Memory B cell (primary cell): ENCODE results near the gene KHSRP.
A peak's percentile ranks its signal among the peaks of the same experiment; 100 is the strongest.

Source experiments
- ATAC-seq: fragments of 150-1000 bp; cut with Tn5 transposase; 2 replicates; pipeline ENCODE4 v1.10.0; 2021; ENCODE audit warnings: low read depth, mild to moderate bottlenecking, moderate library complexity
- DNase-seq, 2 donors: peaks; one replicate each; pipeline ENCODE4 v3.0.0; 2022; ENCODE audit warnings: low spot score in 2 of 2
- H3K27ac Mint-ChIP-seq: one replicate; pipeline ENCODE4 v1.8.0; 2022; ENCODE audit warnings: mild to moderate bottlenecking, moderate library complexity, mixed read lengths
- H3K27me3 Mint-ChIP-seq: one replicate; pipeline ENCODE4 v1.8.0; 2022; ENCODE audit warnings: mixed read lengths
- H3K36me3 Mint-ChIP-seq: one replicate; pipeline ENCODE4 v1.8.0; 2022; ENCODE audit warnings: mild to moderate bottlenecking, mixed read lengths
- H3K4me1 Mint-ChIP-seq: one replicate; pipeline ENCODE4 v1.8.0; 2022; ENCODE audit warnings: mixed read lengths
- H3K4me3 Mint-ChIP-seq: one replicate; pipeline ENCODE4 v1.8.0; 2022; ENCODE audit warnings: mild to moderate bottlenecking, moderate library complexity, mixed read lengths
- H3K9me3 Mint-ChIP-seq: one replicate; pipeline ENCODE4 v1.8.0; 2022; ENCODE audit warnings: mixed read lengths

The KHSRP gene

DNA sequence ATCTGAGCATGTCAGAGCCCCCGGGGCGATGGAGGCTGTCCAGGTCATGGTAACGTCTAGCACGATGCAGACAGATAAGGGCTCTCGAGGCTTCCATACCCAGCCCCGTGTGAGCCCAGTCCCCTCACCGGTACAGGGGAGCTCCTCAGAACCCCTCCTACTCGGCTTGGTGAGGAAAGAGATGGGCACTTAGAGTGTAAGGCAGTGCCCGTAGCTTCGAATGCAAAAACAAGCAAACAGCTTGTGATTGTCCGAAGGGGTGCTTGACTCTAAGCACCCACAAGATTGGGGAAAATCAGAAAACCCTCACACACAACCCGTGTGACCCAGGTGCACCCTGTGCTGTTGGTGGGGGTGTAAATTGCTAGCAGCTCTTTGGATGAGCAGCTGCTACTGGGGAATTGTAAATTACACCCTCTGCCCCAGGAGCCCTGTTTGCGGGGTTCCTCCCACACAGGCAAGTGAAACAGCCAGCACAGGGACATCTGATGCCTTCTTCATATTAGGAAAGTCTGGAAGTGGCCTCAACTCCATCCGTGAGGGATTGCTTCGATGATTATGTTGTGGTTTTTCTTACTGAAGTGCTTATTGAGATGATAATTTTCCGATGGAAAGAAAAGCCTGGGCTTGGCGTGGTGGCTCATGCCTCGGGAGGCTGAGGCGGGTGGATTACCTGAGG, 48.0 kb downstream of the KHSRP start:
- Mint-ChIP-seq H3K27me3 (no peaks in the 10 kb centered on the region), H3K36me3 (peaks cover 20% of the 10 kb centered on the region), H3K9me3 (peaks cover 3% of the 10 kb centered on the region), H3K4me3 (no peak overlapping the region), H3K27ac (peak overlapping the region; percentile 8), H3K4me1 (peaks cover 10% of the 10 kb centered on the region)
- ATAC-seq, result no peak
- DNase-seq, result no peak

GRCh38 chr19:6375411-6376010, 49.1 kb downstream of the KHSRP start, which contains the start of gene PSPN:
TSS of gene PSPN (minus strand) at chr19:6375933. CDS start at chr19:6375849, 84 bp downstream.
- DNase-seq (no peak), ATAC-seq (no peak)
- Mint-ChIP-seq H3K27me3 (no peaks in the 10 kb centered on the region), H3K4me3 (no peak within 1 kb of the TSS), H3K36me3 (peaks cover 11% of the 10 kb centered on the region), H3K4me1 (peaks cover 10% of the 10 kb centered on the region), H3K9me3 (peaks cover 3% of the 10 kb centered on the region), H3K27ac (peak within 1 kb of the TSS; percentile 8)

- peaks cover 2% of the 10 kb centered on the region for H3K9me3 Mint-ChIP-seq
- no peak overlapping the region for H3K4me3 Mint-ChIP-seq
- no peaks in the 10 kb centered on the region for H3K27me3 Mint-ChIP-seq
- no peak for ATAC-seq
- H3K36me3 Mint-ChIP-seq, result peaks cover 7% of the 10 kb centered on the region
- no peak for DNase-seq
- H3K4me1 Mint-ChIP-seq, result peaks cover 11% of the 10 kb centered on the region
- no peak overlapping the region for H3K27ac Mint-ChIP-seq
These were observed 49.8 kb downstream of the KHSRP start for GRCh38 chr19:6374711-6375410.

DNA sequence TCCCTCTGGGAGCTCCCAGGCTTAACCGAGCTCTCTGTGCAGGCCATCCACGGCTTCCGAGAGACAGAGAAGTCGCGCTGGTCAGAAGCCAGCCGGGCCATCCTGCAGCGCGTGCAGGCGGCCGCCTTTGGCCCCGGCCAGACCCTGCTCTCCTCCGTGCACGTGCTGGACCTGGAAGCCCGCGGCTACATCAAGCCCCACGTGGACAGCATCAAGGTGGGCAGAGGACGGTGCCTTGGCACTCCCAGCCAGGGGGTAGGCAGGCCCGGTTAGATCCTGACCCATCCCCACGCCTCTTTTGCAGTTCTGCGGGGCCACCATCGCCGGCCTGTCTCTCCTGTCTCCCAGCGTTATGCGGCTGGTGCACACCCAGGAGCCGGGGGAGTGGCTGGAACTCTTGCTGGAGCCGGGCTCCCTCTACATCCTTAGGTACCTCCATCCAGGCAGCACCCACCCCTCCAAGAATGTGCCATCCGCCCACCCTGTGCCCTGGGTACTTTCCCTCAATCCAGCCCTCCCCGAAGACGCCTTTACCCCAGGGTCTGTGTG, 50.4 kb downstream of the KHSRP start:
- Mint-ChIP-seq H3K27me3 (no peaks in the 10 kb centered on the region), H3K9me3 (no peaks in the 10 kb centered on the region), H3K4me1 (peaks cover 13% of the 10 kb centered on the region), H3K4me3 (no peak overlapping the region), H3K27ac (no peak overlapping the region), H3K36me3 (peaks cover 5% of the 10 kb centered on the region)
- DNase-seq (no peak), ATAC-seq (no peak)

DNA sequence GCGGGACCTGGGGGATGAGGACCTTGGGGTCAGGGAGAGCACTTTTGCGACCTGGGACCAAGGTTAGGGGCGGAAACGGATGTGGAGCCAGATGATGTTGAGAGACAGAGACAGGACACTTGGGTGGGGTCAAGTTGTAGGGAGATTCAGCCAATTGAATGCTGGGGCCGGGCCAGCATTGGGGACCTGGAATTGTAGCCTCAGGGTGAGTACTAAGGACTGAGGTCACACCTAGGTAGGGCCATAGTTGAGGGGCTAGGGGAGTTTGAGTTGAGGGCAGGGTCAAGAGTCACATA, 50.9 kb downstream of the KHSRP start:
- Mint-ChIP-seq H3K4me3 (peak overlapping the region; percentile 96), H3K4me1 (peaks cover 13% of the 10 kb centered on the region), H3K27ac (peak overlapping the region; percentile 96), H3K9me3 (no peaks in the 10 kb centered on the region), H3K36me3 (peaks cover 6% of the 10 kb centered on the region), H3K27me3 (no peaks in the 10 kb centered on the region)
- no peak for DNase-seq
- no peak for ATAC-seq

GRCh38 chr19:6373096-6373812, 51.4 kb downstream of the KHSRP start:
- Mint-ChIP-seq H3K9me3 (no peaks in the 10 kb centered on the region), H3K27me3 (no peaks in the 10 kb centered on the region), H3K27ac (peak overlapping the region; percentile 96), H3K4me1 (peaks cover 13% of the 10 kb centered on the region), H3K4me3 (peak overlapping the region; percentile 96), H3K36me3 (peaks cover 5% of the 10 kb centered on the region)
- DNase-seq, result peak in 1 of 2 donors; percentile 97
- ATAC-seq, result peak; percentile 65

GRCh38 chr19:6372594-6373095, 52.0 kb downstream of the KHSRP start, which contains the start of gene ALKBH7:
TSS of gene ALKBH7 (plus strand) at chr19:6372794. CDS start at chr19:6372821, 27 bp downstream.
- H3K36me3 Mint-ChIP-seq, result peaks cover 7% of the 10 kb centered on the region
- no peaks in the 10 kb centered on the region for H3K27me3 Mint-ChIP-seq
- peak within 1 kb of the TSS; percentile 96 for H3K4me3 Mint-ChIP-seq
- peak within 1 kb of the TSS; percentile 96 for H3K27ac Mint-ChIP-seq
- DNase-seq (peak; percentile 93 to 95), ATAC-seq (peak; percentile 78)
- peaks cover 13% of the 10 kb centered on the region for H3K4me1 Mint-ChIP-seq
- no peaks in the 10 kb centered on the region for H3K9me3 Mint-ChIP-seq

DNA sequence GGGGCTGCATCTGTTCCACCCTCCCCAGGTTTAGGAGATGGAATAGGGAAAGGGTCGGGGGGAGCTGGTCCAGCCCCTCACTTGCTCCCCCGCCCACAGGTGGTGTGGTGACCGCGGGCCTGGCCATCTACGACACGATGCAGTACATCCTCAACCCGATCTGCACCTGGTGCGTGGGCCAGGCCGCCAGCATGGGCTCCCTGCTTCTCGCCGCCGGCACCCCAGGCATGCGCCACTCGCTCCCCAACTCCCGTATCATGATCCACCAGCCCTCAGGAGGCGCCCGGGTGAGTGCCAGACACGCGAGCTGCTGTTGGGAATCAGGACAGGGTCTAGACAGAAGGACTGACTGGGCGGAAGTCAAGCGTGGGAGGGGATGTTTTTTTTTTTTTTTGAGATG, 60.3 kb downstream of the KHSRP start:
- DNase-seq (no peak), ATAC-seq (no peak)
- Mint-ChIP-seq H3K27me3 (no peaks in the 10 kb centered on the region), H3K4me3 (no peak overlapping the region), H3K4me1 (peaks cover 8% of the 10 kb centered on the region), H3K27ac (no peak overlapping the region), H3K9me3 (no peaks in the 10 kb centered on the region), H3K36me3 (peaks cover 18% of the 10 kb centered on the region)
